GM12878 (cell line): ENCODE data around the gene CLASRP. TPM values are rescaled to one million over a fixed set of nuclear protein-coding genes. Genes with fewer than 3 reads are reported as not detected.

Experiments
- BCLAF1 ChIP-seq: fragments of 450-650 bp; IDR thresholded peaks from 2 replicates; pipeline ENCODE4 v1.6.1; 2017; ENCODE audit warnings: antibody characterized with exemption, mild to moderate bottlenecking, moderate library complexity
- CHD2 ChIP-seq: IDR thresholded peaks from 2 replicates; pipeline ENCODE4 v1.6.1; 2011; ENCODE audit warnings: low read depth, low read length, improper control_type of control experiment, borderline replicate concordance
- E2F8 ChIP-seq: fragments of 450-650 bp; IDR thresholded peaks from 2 replicates; pipeline ENCODE4 v1.6.1; 2018; ENCODE audit warnings: mild to moderate bottlenecking, low read depth, moderate library complexity; ENCODE audit not compliant: partially characterized antibody
- FOS ChIP-seq: IDR thresholded peaks from 3 replicates; pipeline ENCODE4 v1.6.1; 2011; ENCODE audit warnings: borderline replicate concordance; ENCODE audit not compliant: insufficient read length; ENCODE audit errors: extremely low read depth
- IRF5 ChIP-seq: fragments of 450-650 bp; IDR thresholded peaks from 2 replicates; pipeline ENCODE4 v1.6.1; 2017; ENCODE audit warnings: borderline replicate concordance
- KAT2A ChIP-seq: conservative IDR thresholded peaks from 2 replicates; pipeline ENCODE4 v1.6.1; 2011; ENCODE audit warnings: low read depth, low read length; ENCODE audit not compliant: control insufficient read depth
- KLF5 ChIP-seq: fragments of 450-650 bp; IDR thresholded peaks from 2 replicates; pipeline ENCODE4 v1.6.1; 2014; ENCODE audit warnings: mild to moderate bottlenecking; ENCODE audit not compliant: partially characterized antibody
- MEF2A ChIP-seq: IDR thresholded peaks from 2 replicates; pipeline ENCODE4 v1.6.1; 2011; ENCODE audit warnings: low read depth, mild to moderate bottlenecking, low read length, moderate library complexity; ENCODE audit not compliant: insufficient read depth
- NRF1 ChIP-seq: conservative IDR thresholded peaks from 2 replicates; pipeline ENCODE4 v1.6.1; 2011; ENCODE audit warnings: mild to moderate bottlenecking, low read depth, low read length, improper control_type of control experiment
- POU2F2 ChIP-seq: IDR thresholded peaks from 3 replicates; pipeline ENCODE4 v1.6.1; 2011; ENCODE audit warnings: low read depth, mild to moderate bottlenecking, low read length, borderline replicate concordance
- RELA ChIP-seq: fragments of 450-650 bp; IDR thresholded peaks from 2 replicates; pipeline ENCODE4 v1.8.0; 2014; ENCODE audit warnings: borderline replicate concordance; ENCODE audit not compliant: partially characterized antibody
- SIX5 ChIP-seq: IDR thresholded peaks from 2 replicates; pipeline ENCODE4 v1.6.1; 2011; ENCODE audit warnings: mild to moderate bottlenecking, low read depth, low read length, moderate library complexity; ENCODE audit not compliant: severe bottlenecking
- WRNIP1 ChIP-seq: IDR thresholded peaks from 2 replicates; pipeline ENCODE4 v1.6.1; 2011; ENCODE audit warnings: low read depth, low read length, improper control_type of control experiment, borderline replicate concordance
- ZNF217 ChIP-seq: fragments of 450-650 bp; IDR thresholded peaks from 2 replicates; pipeline ENCODE4 v1.6.1; 2017; ENCODE audit warnings: antibody characterized with exemption, mild to moderate bottlenecking
- polyA plus RNA-seq, 11 experiments: library from polyadenylated mRNA; depleted of rRNA in 4 of 11; unstranded in 6 of 11; stranded (reverse) in 5 of 11; fragments of >200 nt; fragmentation: Nextera tagmentation in 4 of 11; fragmentation: Illumina TruSeq in 1 of 11; extraction: Ambion mirVana in 4 of 11; extraction: Trizol in 1 of 11; gene quantifications; 1 replicate in 1 of 11; 2 replicates in 10 of 11; pipeline versions ENCODE4 v1.2.1 to v1.2.3, GENCODE V29; 2011 to 2016; ENCODE audit warnings: inconsistent platforms in 2 of 11, missing spikeins in 2 of 11, low read depth in 1 of 11
- total RNA-seq, 4 experiments: library from RNA; depleted of rRNA in 3 of 4; stranded (reverse); fragments of >200 nt in 3 of 4; fragmentation: Illumina TruSeq in 1 of 4; extraction: Trizol in 1 of 4; gene quantifications; 2 replicates each; pipeline versions ENCODE4 v1.2.1 to v1.2.3, GENCODE V29; 2013 to 2021

The CLASRP gene
- total and polyA plus RNA-seq, 10 of the 15 experiments (the other 5 are each of a cell fraction or from before 2014, with no cell fraction given), result 0.68 to 75.8 (median 30.2) TPM

- TF ChIP-seq RELA (peak; percentile 59), FOS (no peak), IRF5 (no peak), ZNF217 (no peak), MEF2A (0 out of 2 replicates have a peak, but pooled peaks have one; percentile 53), CHD2 (peak; percentile 71), WRNIP1 (no peak), NRF1 (no peak), E2F8 (no peak), SIX5 (peak; percentile 21), KAT2A (no peak), BCLAF1 (no peak), KLF5 (no peak), POU2F2 (peak; percentile 73; the same call in 2 of the 3 replicates)
Measured at GRCh38 chr19:45038931-45039893, at the start of gene CLASRP (continued).
